DMS 273 (cell line): ENCODE results near the gene PDCD2L.
"Not testable (repeated sequence)": the region's sequence is repeated elsewhere in the genome, so short reads cannot be mapped to it uniquely, and the experiment has no call there.

ENCODE experiments used
- DNase-seq: peaks from one replicate; lab custom pipeline; 2025; ENCODE audit not compliant: unreplicated experiment; lab: John Stamatoyannopoulos, UW

PDCD2L gene

GRCh38 chr19:34404109-34404909 lies at the start of gene PDCD2L:
Gene PDCD2L (plus strand): TSS chr19:34404399. CDS start chr19:34404431, 32 bp downstream.
- peak; percentile 97 for DNase-seq

- no peak for DNase-seq
These were observed 49.0 kb upstream of the PDCD2L start for GRCh38 chr19:34355201-34355600.

GRCh38 chr19:34356875-34357274 lies 47.3 kb upstream of the PDCD2L start:
- no peak for DNase-seq

- DNase-seq, result no peak
These were observed 46.8 kb upstream of the PDCD2L start for GRCh38 chr19:34357431-34357830.

GRCh38 chr19:34359140-34359953 lies 44.9 kb upstream of the PDCD2L start:
- DNase-seq, result peak; percentile 99

GRCh38 chr19:34359954-34360315 lies 44.3 kb upstream of the PDCD2L start:
- DNase-seq, result no peak

GRCh38 chr19:34360354-34360909 lies 43.8 kb upstream of the PDCD2L start:
- no peak for DNase-seq

- no peak for DNase-seq
These were observed 41.5 kb upstream of the PDCD2L start for GRCh38 chr19:34362679-34363069.

GRCh38 chr19:34363094-34363493 lies 41.1 kb upstream of the PDCD2L start:
- no peak for DNase-seq

- DNase-seq, result no peak
These were observed 40.3 kb upstream of the PDCD2L start for GRCh38 chr19:34363930-34364329.

- no peak for DNase-seq
These were observed 39.8 kb upstream of the PDCD2L start for GRCh38 chr19:34364462-34364829.

GRCh38 chr19:34364830-34365462 lies 39.3 kb upstream of the PDCD2L start, which contains the start of gene GPI:
Gene GPI (plus strand): TSS chr19:34365196. CDS start chr19:34365267, 71 bp downstream.
- peak; percentile 82 for DNase-seq

GRCh38 chr19:34365463-34366401 lies 38.5 kb upstream of the PDCD2L start:
- DNase-seq, result peak; percentile 54

- no peak for DNase-seq
These were observed 37.2 kb upstream of the PDCD2L start for GRCh38 chr19:34366738-34367623.

- no peak for DNase-seq
These were observed 36.6 kb upstream of the PDCD2L start for GRCh38 chr19:34367624-34367957.

- DNase-seq, result no peak
These were observed 35.9 kb upstream of the PDCD2L start for GRCh38 chr19:34368338-34368737.

- not testable (repeated sequence) for DNase-seq
These were observed 35.0 kb upstream of the PDCD2L start for GRCh38 chr19:34369166-34369565.

- no peak for DNase-seq
These were observed 34.1 kb upstream of the PDCD2L start for GRCh38 chr19:34370117-34370516.

GRCh38 chr19:34370983-34371382 lies 33.2 kb upstream of the PDCD2L start:
- no peak for DNase-seq
